MG63 (cell line): ENCODE measurements around the gene EFS. TPM values are rescaled to one million over a fixed set of nuclear protein-coding genes. Genes with fewer than 3 reads are reported as not detected.

Experiments used
- DNase-seq: peaks from one replicate; pipeline ENCODE4 v3.0.0-alpha.2; 2020
- H3K27me3 ChIP-seq: fragments of 250-450 bp; sonication (Bioruptor Pico); 2 replicates; pipeline ENCODE4 v1.5.1; 2020; ENCODE audit warnings: mild to moderate bottlenecking, moderate library complexity
- H3K36me3 ChIP-seq: fragments of 250-450 bp; sonication (Bioruptor Pico); 2 replicates; pipeline ENCODE4 v1.5.1; 2020; ENCODE audit warnings: mild to moderate bottlenecking, moderate library complexity
- H3K4me3 ChIP-seq: fragments of 250-450 bp; sonication (Bioruptor Pico); 2 replicates; pipeline ENCODE4 v1.5.1; 2020; ENCODE audit warnings: mild to moderate bottlenecking, moderate library complexity
- H3K9me3 ChIP-seq: fragments of 250-450 bp; sonication (Bioruptor Pico); 2 replicates; pipeline ENCODE4 v1.5.1; 2020; ENCODE audit warnings: mild to moderate bottlenecking, moderate library complexity
- total RNA-seq: library from RNA; depleted of rRNA; stranded (reverse); fragments of >200 nt; shearing (Covaris generic); gene quantifications from 2 replicates; pipeline ENCODE4 v1.2.3, GENCODE V29; 2014; ENCODE audit warnings: low replicate concordance

EFS gene
- total RNA-seq, 1 experiment from 2014 or later: 9.0 TPM

- Histone ChIP-seq H3K4me3 (no peak overlapping the region), H3K9me3 (no peaks in the 10 kb centered on the region), H3K27me3 (no peaks in the 10 kb centered on the region), H3K36me3 (peaks cover 2% of the 10 kb centered on the region)
- no peak for DNase-seq
Observed at GRCh38 chr14:23355871-23356435, 9.0 kb downstream of the EFS start.

DNA sequence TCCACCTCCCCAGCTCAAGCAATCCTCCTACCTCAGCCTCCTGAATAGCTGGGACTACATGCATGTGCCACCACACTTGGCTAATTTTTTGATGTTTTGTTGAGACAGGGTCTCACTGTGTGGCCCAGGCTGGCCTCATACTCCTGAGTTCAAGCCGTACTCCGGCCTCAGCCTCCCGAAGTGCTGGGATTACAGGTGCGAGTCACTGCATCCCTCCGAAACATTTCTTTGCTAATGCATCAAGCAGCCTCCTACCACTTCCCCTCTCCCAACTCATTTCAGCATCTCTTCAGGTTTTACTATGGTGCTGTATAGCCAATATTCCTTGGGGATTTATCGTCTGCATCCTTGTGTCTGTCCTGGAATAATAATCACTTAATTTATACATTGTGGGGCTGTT is 10.0 kb downstream of the EFS start:
- no peak overlapping the region for H3K4me3 ChIP-seq
- no peaks in the 10 kb centered on the region for H3K9me3 ChIP-seq
- DNase-seq: no peak
- peaks cover 2% of the 10 kb centered on the region; the same call in 1 of the 2 replicates for H3K36me3 ChIP-seq
- H3K27me3 ChIP-seq: no peaks in the 10 kb centered on the region

GRCh38 chr14:23353433-23353780 is 11.6 kb downstream of the EFS start:
- Histone ChIP-seq H3K36me3 (peaks cover 2% of the 10 kb centered on the region; the same call in 1 of the 2 replicates), H3K9me3 (no peaks in the 10 kb centered on the region), H3K27me3 (no peaks in the 10 kb centered on the region), H3K4me3 (no peak overlapping the region)
- no peak for DNase-seq

GRCh38 chr14:23352506-23353432 is 12.2 kb downstream of the EFS start, which contains the start of gene SLC22A17:
Gene SLC22A17, minus strand, starts transcription at chr14:23352887.
- Histone ChIP-seq H3K27me3 (no peaks in the 10 kb centered on the region), H3K9me3 (no peaks in the 10 kb centered on the region), H3K4me3 (peak within 1 kb of the TSS; percentile 49), H3K36me3 (peaks cover 2% of the 10 kb centered on the region; the same call in 1 of the 2 replicates)
- peak; percentile 71 for DNase-seq

DNA sequence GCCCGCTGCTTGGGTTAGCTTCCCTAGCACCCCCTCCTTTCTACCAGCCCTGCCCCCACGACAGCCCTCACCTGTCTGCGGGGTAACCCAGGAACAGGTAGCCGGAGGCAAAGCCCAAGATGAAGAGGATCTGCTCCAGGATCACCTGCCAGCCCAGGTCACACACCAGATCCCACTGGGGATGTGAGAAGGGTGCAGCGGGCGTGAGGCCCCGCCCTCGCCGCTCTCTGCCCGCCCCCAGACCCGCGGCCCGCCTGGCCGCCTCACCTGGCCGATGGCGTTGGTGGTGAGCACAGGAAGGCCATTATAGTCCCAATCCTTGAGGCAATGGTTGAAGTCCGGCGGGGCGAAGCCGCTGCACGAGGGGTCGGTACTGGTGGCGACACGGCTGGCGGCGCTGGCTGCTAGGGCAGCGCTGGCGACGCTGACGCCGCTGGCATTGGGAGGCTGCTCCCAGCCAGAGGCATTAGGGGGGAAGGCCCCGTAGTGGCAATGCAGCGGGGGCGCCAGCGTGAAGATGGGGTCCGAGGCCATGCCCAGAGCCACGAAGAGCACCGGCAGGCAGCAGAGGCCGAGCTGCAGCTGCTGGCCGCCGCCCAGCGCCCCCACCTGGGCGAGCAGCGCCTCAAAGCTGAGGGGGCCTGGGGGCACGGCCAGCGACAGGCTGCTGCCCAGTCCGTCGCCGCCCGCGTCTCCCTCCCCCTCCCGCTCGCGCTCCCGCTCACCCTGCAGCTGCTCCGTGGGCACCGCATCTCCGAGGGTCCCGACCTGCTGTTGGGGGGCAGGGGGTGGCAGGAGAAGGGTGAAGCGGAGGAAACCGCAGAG is 13.1 kb downstream of the EFS start:
- DNase-seq: no peak
- Histone ChIP-seq H3K36me3 (no peaks in the 10 kb centered on the region), H3K9me3 (no peaks in the 10 kb centered on the region), H3K27me3 (no peaks in the 10 kb centered on the region), H3K4me3 (peak overlapping the region; percentile 49)

- no peaks in the 10 kb centered on the region for H3K36me3 ChIP-seq
- H3K4me3 ChIP-seq: no peak overlapping the region
- H3K27me3 ChIP-seq: no peaks in the 10 kb centered on the region
- DNase-seq: no peak
- H3K9me3 ChIP-seq: no peaks in the 10 kb centered on the region
Observed at GRCh38 chr14:23349156-23349845, 15.7 kb downstream of the EFS start.

DNA sequence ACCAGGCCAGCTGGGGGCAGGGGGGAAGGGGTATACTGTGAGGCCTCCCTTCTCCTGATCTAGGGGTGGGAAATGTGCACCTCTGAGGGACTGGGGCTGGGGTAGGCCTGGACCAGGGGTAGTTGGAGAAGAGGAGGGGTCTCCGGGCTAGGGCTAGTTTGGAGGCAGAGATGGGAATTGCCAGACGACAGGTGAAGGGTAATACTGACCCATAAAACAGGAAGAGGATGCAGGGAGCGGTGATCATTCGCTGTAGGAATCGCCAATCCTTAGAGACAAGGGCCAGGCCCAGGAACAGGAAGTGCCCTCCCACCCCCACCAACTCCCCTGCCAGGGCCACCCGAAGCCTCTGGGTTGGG is 16.7 kb downstream of the EFS start:
- H3K4me3 ChIP-seq: no peak overlapping the region
- no peak for DNase-seq
- H3K36me3 ChIP-seq: no peaks in the 10 kb centered on the region
- H3K27me3 ChIP-seq: no peaks in the 10 kb centered on the region
- no peaks in the 10 kb centered on the region for H3K9me3 ChIP-seq

GRCh38 chr14:23347406-23348296 is 17.3 kb downstream of the EFS start:
- Histone ChIP-seq H3K9me3 (no peaks in the 10 kb centered on the region), H3K36me3 (no peaks in the 10 kb centered on the region)
- DNase-seq: no peak

DNA sequence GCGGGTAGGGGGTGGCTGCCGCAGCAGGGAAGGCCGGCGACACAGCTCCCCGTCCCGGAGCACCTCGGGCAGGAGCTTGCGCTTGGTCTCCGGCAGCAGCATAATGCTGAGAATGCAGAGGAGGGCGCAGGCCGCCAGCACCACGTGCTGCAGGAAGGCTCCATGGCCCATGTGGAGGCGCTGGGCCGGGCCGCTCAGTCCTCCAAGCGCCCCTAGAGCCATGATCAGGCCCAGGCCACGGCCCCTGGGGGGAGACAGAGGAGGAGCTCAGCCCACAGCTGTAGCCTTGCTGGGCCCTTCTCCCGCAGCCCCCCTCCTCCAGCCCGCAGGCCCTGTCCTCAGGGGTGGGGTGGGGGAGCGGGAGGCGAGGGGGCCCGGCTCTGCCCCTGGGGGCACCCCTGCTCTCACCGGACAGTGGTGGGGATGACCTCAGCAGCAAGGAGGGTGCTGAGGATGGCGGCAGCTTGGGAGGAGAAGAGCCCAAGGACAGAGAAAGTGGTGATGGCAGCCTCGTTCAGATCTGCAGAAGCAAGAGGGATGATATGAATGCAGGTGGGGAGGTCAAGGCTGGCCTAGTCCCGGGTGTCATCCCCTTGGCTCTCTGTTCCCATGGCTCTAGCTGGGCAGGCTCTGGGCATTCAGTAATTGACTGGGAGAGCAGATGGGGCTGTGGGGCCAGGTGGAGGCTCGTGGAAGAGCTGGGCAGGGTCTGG is 18.1 kb downstream of the EFS start:
- no peak for DNase-seq
- no peaks in the 10 kb centered on the region for H3K9me3 ChIP-seq
- H3K36me3 ChIP-seq: no peaks in the 10 kb centered on the region
- no peak overlapping the region for H3K4me3 ChIP-seq
- no peaks in the 10 kb centered on the region for H3K27me3 ChIP-seq

More at GRCh38 chr14:23347406-23348296, 17.3 kb downstream of the EFS start:
- Histone ChIP-seq H3K27me3 (no peaks in the 10 kb centered on the region), H3K4me3 (no peak overlapping the region)

DNA sequence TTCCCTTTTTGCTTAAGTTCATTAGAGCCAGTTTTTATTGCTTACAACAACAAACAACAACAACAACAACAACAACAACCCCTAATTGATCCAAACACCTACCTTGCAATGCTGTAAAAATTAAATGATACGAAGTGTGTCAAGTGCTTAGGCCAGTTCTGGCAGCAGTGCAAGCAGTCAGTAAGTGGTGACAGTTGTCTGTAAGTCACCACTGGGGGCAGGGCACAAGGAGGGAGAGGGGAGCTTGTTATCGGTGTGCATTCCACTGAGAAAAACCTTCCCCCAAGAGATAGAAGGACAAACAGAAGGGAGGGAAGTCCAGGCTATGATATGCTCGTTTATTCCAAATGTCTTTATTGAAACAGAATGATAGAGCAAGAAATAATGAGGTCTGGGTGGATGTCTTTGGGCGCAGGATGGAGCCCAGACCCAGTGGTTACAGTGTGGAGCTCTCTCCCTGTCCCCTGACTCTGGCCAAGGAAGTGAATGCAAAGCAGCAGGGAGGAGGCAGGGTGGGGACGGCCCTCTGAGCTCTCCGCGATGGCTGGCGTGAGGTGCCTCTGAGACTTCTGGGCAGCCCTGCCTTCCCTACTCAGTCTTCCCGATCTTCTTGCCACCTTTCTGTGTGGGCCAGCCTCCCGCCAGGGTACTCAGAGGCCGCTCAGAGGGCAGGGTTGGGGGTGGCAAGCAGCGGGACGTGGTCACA is 18.8 kb downstream of the EFS start:
- Histone ChIP-seq H3K27me3 (no peaks in the 10 kb centered on the region), H3K9me3 (no peaks in the 10 kb centered on the region), H3K4me3 (no peak overlapping the region), H3K36me3 (no peaks in the 10 kb centered on the region)
- no peak for DNase-seq

DNA sequence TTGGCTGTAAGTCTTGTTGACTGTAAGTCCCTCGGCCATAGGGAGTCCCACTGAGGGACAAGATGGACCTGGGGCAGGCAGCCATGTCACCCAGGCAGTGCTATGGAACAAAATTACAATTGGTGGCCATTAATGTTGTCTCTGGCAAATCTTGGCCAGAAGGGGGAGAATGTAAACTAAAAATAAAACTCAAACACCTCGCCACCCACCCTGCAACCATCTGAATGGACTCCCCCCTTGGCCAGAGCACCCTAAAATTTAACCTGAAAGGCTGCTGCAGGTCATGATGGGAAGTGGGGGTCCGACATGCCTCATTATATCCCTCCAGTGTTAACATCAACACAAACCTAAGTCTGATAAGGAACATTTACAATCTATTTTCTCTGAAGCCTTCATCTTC is 20.5 kb downstream of the EFS start:
- no peaks in the 10 kb centered on the region for H3K36me3 ChIP-seq
- H3K27me3 ChIP-seq: no peaks in the 10 kb centered on the region
- peaks cover under 1% of the 10 kb centered on the region; the same call in 1 of the 2 replicates for H3K9me3 ChIP-seq
- H3K4me3 ChIP-seq: no peak overlapping the region
- DNase-seq: no peak

DNA sequence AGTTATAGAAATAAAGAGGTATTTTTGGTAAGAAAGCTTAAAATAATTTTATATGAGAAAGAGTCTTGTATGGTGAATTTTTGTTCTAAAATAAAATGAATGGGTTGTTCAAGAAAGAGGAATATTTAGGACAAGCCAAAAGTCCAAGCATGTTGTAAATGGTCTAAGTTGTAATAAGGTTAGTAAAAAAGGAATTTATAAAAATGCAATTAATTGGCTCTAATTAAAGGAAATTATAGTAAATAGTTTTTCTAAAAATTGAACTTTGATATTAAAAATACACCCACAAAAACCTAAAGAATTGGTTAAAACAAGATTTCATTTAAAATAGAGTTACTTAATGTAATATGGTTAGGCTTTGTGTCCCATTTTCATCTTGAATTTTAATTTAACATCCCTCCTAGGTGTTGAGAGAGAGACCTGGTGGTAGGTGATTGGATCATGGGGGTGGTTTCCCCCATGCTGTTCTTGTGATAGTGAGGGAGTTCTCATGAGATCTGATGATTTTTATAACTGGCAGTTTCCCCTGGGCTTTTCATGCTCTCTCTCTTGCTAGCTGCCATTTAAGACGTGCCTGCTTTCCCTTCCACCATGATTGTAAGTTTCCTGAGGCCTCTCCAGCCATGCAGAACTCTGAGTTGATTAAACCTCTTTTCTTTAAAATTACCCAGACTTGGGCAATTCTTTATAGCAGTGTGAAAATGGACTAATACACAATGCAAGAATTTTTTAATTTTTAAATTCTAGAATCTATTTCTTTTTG is 25.3 kb downstream of the EFS start:
- no peak overlapping the region for H3K4me3 ChIP-seq
- no peaks in the 10 kb centered on the region for H3K36me3 ChIP-seq
- no peak for DNase-seq
- peaks cover 3% of the 10 kb centered on the region for H3K9me3 ChIP-seq
- H3K27me3 ChIP-seq: no peaks in the 10 kb centered on the region

DNA sequence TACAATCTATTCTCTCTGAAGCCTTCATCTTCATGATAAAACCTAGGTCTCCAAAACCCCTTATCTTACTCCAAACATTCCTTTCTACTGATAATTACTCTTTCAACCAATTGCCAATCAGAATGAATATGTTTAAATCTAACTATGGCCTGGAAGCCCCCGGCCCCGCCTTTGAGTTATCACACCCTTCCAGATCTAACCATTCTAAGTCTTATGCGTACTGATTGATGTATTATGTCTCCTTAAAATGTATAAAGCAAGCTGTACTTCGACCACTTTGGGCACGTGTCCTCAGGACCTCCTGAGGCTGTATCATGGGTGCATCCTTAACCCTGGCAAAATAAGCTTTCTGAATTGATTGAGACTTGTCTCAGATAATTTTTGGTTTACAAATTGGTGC is 29.3 kb downstream of the EFS start:
- H3K4me3 ChIP-seq: no peak overlapping the region
- peaks cover 3% of the 10 kb centered on the region for H3K9me3 ChIP-seq
- H3K27me3 ChIP-seq: no peaks in the 10 kb centered on the region
- H3K36me3 ChIP-seq: no peaks in the 10 kb centered on the region
- no peak for DNase-seq
